GM12873 (cell line): ENCODE results near the gene SULT1C4.

Source experiments
- TF ChIP-seq, protein P1 (sequence below): IDR thresholded peaks from 2 replicates; pipeline ENCODE4 v1.5.1; 2012; ENCODE audit warnings: low read depth, mild to moderate bottlenecking, moderate library complexity, low read length, control low read depth; ENCODE audit not compliant: insufficient read depth; ENCODE audit errors: missing control alignments

The SULT1C4 gene

DNA sequence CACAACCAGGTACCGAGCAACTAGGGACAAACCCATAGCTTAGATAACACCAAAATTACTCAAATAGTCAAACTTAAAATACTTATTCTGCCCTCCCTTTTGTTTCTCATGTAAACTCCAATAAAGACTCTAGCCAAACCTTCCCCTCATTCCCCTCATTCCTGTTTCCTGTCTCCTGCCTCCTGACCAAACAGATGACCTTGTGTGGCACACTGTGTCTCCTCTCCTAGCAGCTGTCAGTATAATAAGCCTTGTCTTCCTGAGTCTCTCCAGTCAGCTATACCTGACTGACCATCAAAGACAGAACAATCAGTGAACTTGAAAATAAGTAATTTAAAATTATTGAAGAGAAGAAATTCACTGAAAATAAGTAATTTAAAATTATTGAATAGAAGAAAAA lies 14.3 kb downstream of the SULT1C4 start:
- TF ChIP-seq, protein P1, sequence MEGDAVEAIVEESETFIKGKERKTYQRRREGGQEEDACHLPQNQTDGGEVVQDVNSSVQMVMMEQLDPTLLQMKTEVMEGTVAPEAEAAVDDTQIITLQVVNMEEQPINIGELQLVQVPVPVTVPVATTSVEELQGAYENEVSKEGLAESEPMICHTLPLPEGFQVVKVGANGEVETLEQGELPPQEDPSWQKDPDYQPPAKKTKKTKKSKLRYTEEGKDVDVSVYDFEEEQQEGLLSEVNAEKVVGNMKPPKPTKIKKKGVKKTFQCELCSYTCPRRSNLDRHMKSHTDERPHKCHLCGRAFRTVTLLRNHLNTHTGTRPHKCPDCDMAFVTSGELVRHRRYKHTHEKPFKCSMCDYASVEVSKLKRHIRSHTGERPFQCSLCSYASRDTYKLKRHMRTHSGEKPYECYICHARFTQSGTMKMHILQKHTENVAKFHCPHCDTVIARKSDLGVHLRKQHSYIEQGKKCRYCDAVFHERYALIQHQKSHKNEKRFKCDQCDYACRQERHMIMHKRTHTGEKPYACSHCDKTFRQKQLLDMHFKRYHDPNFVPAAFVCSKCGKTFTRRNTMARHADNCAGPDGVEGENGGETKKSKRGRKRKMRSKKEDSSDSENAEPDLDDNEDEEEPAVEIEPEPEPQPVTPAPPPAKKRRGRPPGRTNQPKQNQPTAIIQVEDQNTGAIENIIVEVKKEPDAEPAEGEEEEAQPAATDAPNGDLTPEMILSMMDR, result no peak

- TF ChIP-seq, protein P1, result no peak
Observed at GRCh38 chr2:108393197-108393596, 15.4 kb downstream of the SULT1C4 start.

- TF ChIP-seq, protein P1, result no peak
Observed at GRCh38 chr2:108395155-108395554, 17.4 kb downstream of the SULT1C4 start.

- TF ChIP-seq, protein P1, result peak; percentile 45
Observed at GRCh38 chr2:108396845-108397244, 19.1 kb downstream of the SULT1C4 start.

GRCh38 chr2:108399479-108399878 lies 21.7 kb downstream of the SULT1C4 start:
- TF ChIP-seq, protein P1, result no peak

GRCh38 chr2:108401800-108402199 lies 24.0 kb downstream of the SULT1C4 start:
- TF ChIP-seq, protein P1, result no peak

DNA sequence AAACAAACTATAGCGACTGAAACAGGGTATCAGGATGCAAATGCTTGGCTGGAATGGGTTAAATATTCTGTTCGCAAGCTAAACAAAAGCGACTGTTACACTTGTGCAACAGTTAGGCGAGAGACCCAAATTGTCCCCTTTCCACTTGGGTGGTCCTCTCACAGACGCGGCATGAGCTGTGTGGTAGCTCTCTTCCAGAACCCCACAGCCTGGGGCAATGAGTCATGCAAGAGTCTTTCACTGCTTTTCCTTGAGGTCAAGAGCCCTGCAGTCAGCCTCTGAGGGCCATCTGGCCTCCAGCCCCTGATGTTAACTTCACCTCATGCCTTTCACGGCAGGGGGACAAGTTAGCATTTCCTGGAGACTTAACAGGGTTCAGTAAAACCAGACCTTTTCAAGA lies 25.7 kb downstream of the SULT1C4 start:
- TF ChIP-seq, protein P1, result no peak
